Ishikawa (cell line): ENCODE data around the gene MGME1.

Experiments used
- CREB1 ChIP-seq: IDR thresholded peaks from 2 replicates; pipeline ENCODE4 v1.6.1; 2012; ENCODE audit warnings: low read depth
- EGR1 ChIP-seq: IDR thresholded peaks from 2 replicates; pipeline ENCODE4 v1.6.1; 2012
- EP300 ChIP-seq: IDR thresholded peaks from 2 replicates; pipeline ENCODE4 v1.6.1; 2012; ENCODE audit warnings: borderline replicate concordance
- RAD21 ChIP-seq: IDR thresholded peaks from 2 replicates; pipeline ENCODE4 v1.6.1; 2012; ENCODE audit warnings: low read depth
- REST ChIP-seq: IDR thresholded peaks from 2 replicates; pipeline ENCODE4 v1.6.1; 2012; ENCODE audit warnings: low read depth, mild to moderate bottlenecking
- TCF12 ChIP-seq: IDR thresholded peaks from 2 replicates; pipeline ENCODE4 v1.6.1; 2012; ENCODE audit warnings: low read depth
- YY1 ChIP-seq: IDR thresholded peaks from 2 replicates; pipeline ENCODE4 v1.6.1; 2012; ENCODE audit warnings: low read depth

DNA sequence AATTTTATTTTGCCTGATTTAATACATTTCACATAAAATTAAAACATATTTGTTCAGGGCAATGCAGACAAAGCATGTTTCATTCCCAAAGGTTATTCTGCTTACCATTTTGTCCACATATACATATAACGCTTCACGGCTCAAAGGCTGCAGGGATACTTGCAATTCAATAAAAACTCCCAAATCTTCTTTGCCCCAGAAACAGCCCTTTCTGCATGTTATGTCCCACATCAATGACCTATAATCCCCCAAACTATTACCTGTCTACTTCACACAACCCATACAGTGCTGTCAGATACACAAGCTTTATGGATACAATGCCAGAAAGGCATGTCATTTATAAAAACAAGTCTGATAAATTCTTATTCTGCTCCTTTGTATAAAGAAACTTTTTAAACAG, 20.4 kb upstream of the MGME1 start:
- TF ChIP-seq CREB1 (no peak), REST (no peak), TCF12 (no peak), YY1 (no peak), RAD21 (no peak), EP300 (no peak), EGR1 (no peak)
